HG03520 (cell line): ENCODE results near the gene ZNF277.

Experiments used
- ATAC-seq: cut with Tn5 transposase; IDR thresholded peaks from one replicate; pipeline ENCODE4 v1.9.1; 2021; ENCODE audit warnings: mild to moderate bottlenecking, moderate library complexity; ENCODE audit not compliant: unreplicated experiment

Gene ZNF277

GRCh38 chr7:112252141-112252540 lies 45.6 kb downstream of the ZNF277 start:
- no peak for ATAC-seq

- ATAC-seq = no peak
Observed at GRCh38 chr7:112252691-112253090, 46.2 kb downstream of the ZNF277 start.

GRCh38 chr7:112254156-112254555 lies 47.7 kb downstream of the ZNF277 start:
- ATAC-seq = no peak

GRCh38 chr7:112254709-112255387 lies 48.4 kb downstream of the ZNF277 start:
- no peak for ATAC-seq

GRCh38 chr7:112255388-112255720 lies 48.9 kb downstream of the ZNF277 start:
- no peak for ATAC-seq

- no peak for ATAC-seq
Observed at GRCh38 chr7:112257073-112257472, 50.6 kb downstream of the ZNF277 start.

GRCh38 chr7:112260911-112261310 lies 54.4 kb downstream of the ZNF277 start:
- no peak for ATAC-seq

GRCh38 chr7:112262036-112262435 lies 55.5 kb downstream of the ZNF277 start:
- no peak for ATAC-seq

- no peak for ATAC-seq
Observed at GRCh38 chr7:112262855-112263487, 56.5 kb downstream of the ZNF277 start.

GRCh38 chr7:112263519-112263918 lies 57.0 kb downstream of the ZNF277 start:
- no peak for ATAC-seq

GRCh38 chr7:112266141-112266540 lies 59.6 kb downstream of the ZNF277 start:
- no peak for ATAC-seq

- no peak for ATAC-seq
Observed at GRCh38 chr7:112266595-112267270, 60.2 kb downstream of the ZNF277 start.

GRCh38 chr7:112267944-112268691 lies 61.6 kb downstream of the ZNF277 start:
- no peak for ATAC-seq

- no peak for ATAC-seq
Observed at GRCh38 chr7:112271162-112271561, 64.7 kb downstream of the ZNF277 start.

GRCh38 chr7:112272921-112273561 lies 66.5 kb downstream of the ZNF277 start:
- ATAC-seq = no peak

GRCh38 chr7:112279042-112279441 lies 72.5 kb downstream of the ZNF277 start:
- no peak for ATAC-seq

GRCh38 chr7:112280267-112280666 lies 73.8 kb downstream of the ZNF277 start:
- ATAC-seq = no peak

GRCh38 chr7:112282476-112283188 lies 76.1 kb downstream of the ZNF277 start:
- no peak for ATAC-seq

GRCh38 chr7:112283382-112283910 lies 77.0 kb downstream of the ZNF277 start:
- ATAC-seq = peak; percentile 75
